A673 (cell line): ENCODE data around the gene USP5. TPM values are rescaled to one million over a fixed set of nuclear protein-coding genes. Genes with fewer than 3 reads are reported as not detected.

Experiments
- BruUV-seq: library from RNA; stranded (reverse); fragments of 400-500 nt; replicated peaks from 2 replicates; lab custom pipeline; 2021; lab: Mats Ljungman, UMichigan
- CTCF ChIA-PET: fragments of 300-600 bp; sonication (Branson Sonifier 250); formaldehyde crosslinking; loops from one replicate; lab custom pipeline; 2022; ENCODE audit warnings: antibody characterized with exemption; lab: Charles Lee
- POLR2A ChIA-PET: fragments of 300-600 bp; sonication (Branson Sonifier 250); formaldehyde crosslinking; loops from one replicate; lab custom pipeline; 2022; ENCODE audit warnings: antibody characterized with exemption; ENCODE audit not compliant: low non-redundant PET; lab: Charles Lee
- DNase-seq: peaks from one replicate; pipeline ENCODE4 v3.0.0-alpha.2; 2015; ENCODE audit warnings: low spot score
- H3K27ac ChIP-seq: fragments of 200-600 bp; sonication (generic); 2 replicates; pipeline ENCODE4 v1.5.1; 2016; ENCODE audit warnings: mixed run types, low read depth, mild to moderate bottlenecking, mixed read lengths, antibody characterized with exemption, low read length; ENCODE audit not compliant: poor library complexity, severe bottlenecking
- H3K27me3 ChIP-seq: fragments of 200-600 bp; sonication (generic); replicated peaks from 2 replicates; pipeline ENCODE4 v1.6.1; 2017; ENCODE audit warnings: mixed run types, low read depth, mild to moderate bottlenecking, mixed read lengths, antibody characterized with exemption, low read length; ENCODE audit not compliant: insufficient read depth, poor library complexity
- H3K36me3 ChIP-seq: fragments of 200-600 bp; sonication (generic); 2 replicates; pipeline ENCODE4 v1.6.1; 2016; ENCODE audit warnings: mixed run types, mild to moderate bottlenecking, mixed read lengths, antibody characterized with exemption, low read length; ENCODE audit not compliant: insufficient read depth, poor library complexity, severe bottlenecking
- H3K4me1 ChIP-seq: fragments of 200-600 bp; sonication (generic); 2 replicates; pipeline ENCODE4 v1.6.1; 2017; ENCODE audit warnings: mixed run types, mild to moderate bottlenecking, mixed read lengths, antibody characterized with exemption, low read length; ENCODE audit not compliant: insufficient read depth, poor library complexity, severe bottlenecking
- H3K4me3 ChIP-seq: fragments of 200-600 bp; sonication (generic); 2 replicates; pipeline ENCODE4 v1.5.1; 2016; ENCODE audit warnings: low read depth, mixed run types, mild to moderate bottlenecking, mixed read lengths, low read length; ENCODE audit not compliant: poor library complexity, severe bottlenecking
- H3K9me3 ChIP-seq: fragments of 200-600 bp; sonication (generic); 2 replicates; pipeline ENCODE4 v1.6.1; 2016; ENCODE audit warnings: mixed run types, low read depth, mild to moderate bottlenecking, mixed read lengths, antibody characterized with exemption, low read length; ENCODE audit not compliant: poor library complexity, severe bottlenecking
- CTCF ChIP-seq: fragments of 300-800, 200-600 bp; sonication (generic); conservative IDR thresholded peaks from 2 replicates; pipeline ENCODE4 v1.5.1; 2017; ENCODE audit warnings: low read depth, mild to moderate bottlenecking, antibody characterized with exemption, low read length, moderate library complexity, mixed read lengths
- EZH2 ChIP-seq: fragments of 200-600 bp; sonication (generic); IDR thresholded peaks from 2 replicates; pipeline ENCODE4 v1.6.1; 2017; ENCODE audit warnings: borderline replicate concordance, low read depth, mild to moderate bottlenecking, mixed read lengths, antibody characterized with exemption, low read length; ENCODE audit not compliant: poor library complexity, severe bottlenecking
- intact Hi-C: fragments of 100-400 bp; cut with micrococcal nuclease; formaldehyde crosslinking; loops from one replicate; pipeline ENCODE4 v1.10.0; 2022; ENCODE audit not compliant: unreplicated experiment
- total RNA-seq: library from RNA; stranded (reverse); gene quantifications from 2 replicates; pipeline ENCODE4 v1.2.3, GENCODE V29; 2021

The USP5 gene
- total RNA-seq, 1 experiment from 2014 or later, result 209 TPM

- Histone ChIP-seq H3K27me3 (no peaks in the 10 kb centered on the region), H3K4me3 (no peak overlapping the region), H3K4me1 (peaks cover 37% of the 10 kb centered on the region), H3K27ac (no peak overlapping the region), H3K9me3 (no peaks in the 10 kb centered on the region), H3K36me3 (no peaks in the 10 kb centered on the region)
- intact Hi-C loops, result no loop called here
- no peak for TF ChIP-seq EZH2
- TF ChIP-seq CTCF, result no peak
- no TSS peak for BruUV-seq
- ChIA-PET POLR2A (no interaction called here), CTCF (interaction anchor here (0.6 kb wide), 1 partner anchor 30 kb away, joined by 4 read pairs; no protein-coding TSS in a partner anchor)
- no peak for DNase-seq
Observed at GRCh38 chr12:6823182-6824084, 28.5 kb upstream of the USP5 start.

GRCh38 chr12:6824085-6824775, 27.7 kb upstream of the USP5 start:
- intact Hi-C loops, result no loop called here
- CTCF ChIA-PET, result interaction anchor here (0.6 to 1.0 kb wide), 3 partner anchors 30 to 71 kb away, joined by 3 to 6 read pairs (median 4); partner anchors contain the start of gene MLF2

More at GRCh38 chr12:6824085-6824775, 27.7 kb upstream of the USP5 start:
- BruUV-seq, result no TSS peak
- no peaks in the 10 kb centered on the region for H3K9me3 ChIP-seq
- no peaks in the 10 kb centered on the region for H3K27me3 ChIP-seq
- H3K4me3 ChIP-seq, result no peak overlapping the region
- H3K4me1 ChIP-seq, result peaks cover 37% of the 10 kb centered on the region
- no peak for TF ChIP-seq EZH2
- no peak for TF ChIP-seq CTCF
- no peak overlapping the region for H3K27ac ChIP-seq
- DNase-seq, result no peak
- POLR2A ChIA-PET, result no interaction called here
- no peaks in the 10 kb centered on the region for H3K36me3 ChIP-seq
